Karpas-422 (cell line): Measurements from ENCODE around the gene C1QTNF1. TPM values are rescaled to one million over a fixed set of nuclear protein-coding genes. Genes with fewer than 3 reads are reported as not detected.

Experiments used
- DNase-seq: peaks from one replicate; pipeline ENCODE4 v3.0.0-alpha.2; 2015
- H2AFZ ChIP-seq: fragments of 200-600 bp; sonication (generic); 2 replicates; pipeline ENCODE4 v1.6.1; 2014; ENCODE audit warnings: antibody characterized with exemption, low read length, mixed read lengths
- H3K27ac ChIP-seq: fragments of 200-600 bp; sonication (generic); 2 replicates; pipeline ENCODE4 v1.5.1; 2014; ENCODE audit warnings: mild to moderate bottlenecking, low read length, moderate library complexity
- H3K27me3 ChIP-seq: fragments of 200-600 bp; sonication (generic); 2 replicates; pipeline ENCODE4 v1.6.1; 2014; ENCODE audit warnings: low read length, mixed read lengths
- H3K36me3 ChIP-seq: fragments of 200-600 bp; sonication (generic); 2 replicates; pipeline ENCODE4 v1.6.1; 2014; ENCODE audit warnings: low read length, mixed read lengths; ENCODE audit not compliant: insufficient read depth
- H3K4me1 ChIP-seq: fragments of 200-600 bp; sonication (generic); 2 replicates; pipeline ENCODE4 v1.6.1; 2014; ENCODE audit warnings: mild to moderate bottlenecking, low read length, mixed read lengths
- H3K4me2 ChIP-seq: fragments of 200-600 bp; sonication (generic); 2 replicates; pipeline ENCODE4 v1.6.1; 2014; ENCODE audit warnings: low read length, low read depth, mild to moderate bottlenecking; ENCODE audit not compliant: poor library complexity, severe bottlenecking
- H3K4me3 ChIP-seq: fragments of 200-600 bp; sonication (generic); 2 replicates; pipeline ENCODE4 v1.5.1; 2014; ENCODE audit warnings: mild to moderate bottlenecking, antibody characterized with exemption, low read length, mixed read lengths
- H3K79me2 ChIP-seq: fragments of 200-600 bp; sonication (generic); 2 replicates; pipeline ENCODE4 v1.6.1; 2014; ENCODE audit warnings: mild to moderate bottlenecking, low read length, mixed read lengths
- H3K9ac ChIP-seq: fragments of 200-600 bp; sonication (generic); 2 replicates; pipeline ENCODE4 v1.6.0; 2014; ENCODE audit warnings: low read length
- H3K9me2 ChIP-seq: fragments of 200-600 bp; sonication (generic), shearing (Covaris generic); replicated peaks from 2 replicates; pipeline ENCODE4 v1.6.0; 2014; ENCODE audit warnings: mild to moderate bottlenecking, low read length, moderate library complexity; ENCODE audit not compliant: insufficient read depth
- H3K9me3 ChIP-seq: fragments of 300-700, 200-600 bp; sonication (generic); 2 replicates; pipeline ENCODE4 v1.6.1; 2014; ENCODE audit warnings: low read length, mixed read lengths
- H4K20me1 ChIP-seq: fragments of 200-600 bp; sonication (generic); 2 replicates; pipeline ENCODE4 v1.6.1; 2014; ENCODE audit warnings: mild to moderate bottlenecking, antibody characterized with exemption, low read length, low read depth; ENCODE audit not compliant: insufficient read depth
- total RNA-seq: library from RNA; depleted of rRNA; stranded (reverse); fragments of >200 nt; shearing (Covaris generic); gene quantifications from 2 replicates; pipeline ENCODE4 v1.2.3, GENCODE V29; 2014; ENCODE audit warnings: low replicate concordance; rRNA removed

Gene C1QTNF1
- total RNA-seq, 1 experiment from 2014 or later, result not detected

DNA sequence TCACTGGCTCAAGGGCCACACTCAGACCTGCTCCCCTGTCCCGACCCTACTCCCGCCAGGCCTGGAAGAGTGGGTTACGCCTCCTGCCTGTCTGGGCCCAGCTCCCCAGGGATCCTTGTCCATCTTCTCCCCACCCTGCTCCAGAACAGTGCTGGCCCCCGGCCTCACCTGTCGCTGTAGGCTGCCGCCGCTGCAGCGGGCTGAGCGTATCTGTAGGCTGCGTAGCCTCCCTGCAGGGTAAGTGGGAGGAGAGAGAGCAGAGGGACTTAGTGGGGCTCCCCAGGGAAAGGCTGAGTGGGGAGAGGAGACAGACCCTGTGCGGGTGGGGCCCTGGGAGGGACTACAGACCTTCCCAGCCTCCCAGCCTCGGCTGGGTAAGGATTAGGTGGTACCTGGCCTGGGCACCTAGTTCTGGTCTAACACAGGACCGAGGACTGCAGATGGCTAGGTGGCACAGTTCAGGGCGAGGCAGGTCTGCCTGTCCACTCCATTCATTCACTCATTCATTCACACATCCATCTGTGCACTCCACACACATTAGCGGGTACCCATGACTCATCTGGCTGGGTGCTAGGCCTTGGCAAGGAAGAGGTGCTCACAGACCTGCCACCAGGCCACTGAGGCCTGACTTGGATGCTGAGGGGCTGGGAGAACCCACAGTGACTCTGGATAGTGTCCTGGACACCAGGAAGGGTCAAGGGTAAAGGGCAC lies 71.5 kb downstream of the C1QTNF1 start:
- Histone ChIP-seq H3K4me2 (no peak overlapping the region), H3K27me3 (no peaks in the 10 kb centered on the region)
- no peak for DNase-seq

GRCh38 chr17:79096477-79096876 lies 72.5 kb downstream of the C1QTNF1 start:
- Histone ChIP-seq H4K20me1 (no peaks in the 10 kb centered on the region), H3K36me3 (no peaks in the 10 kb centered on the region), H3K9ac (no peak overlapping the region), H3K27me3 (no peaks in the 10 kb centered on the region), H3K4me3 (no peak overlapping the region), H3K27ac (no peak overlapping the region), H3K9me2 (no peaks in the 10 kb centered on the region), H3K79me2 (no peaks in the 10 kb centered on the region), H3K9me3 (no peaks in the 10 kb centered on the region), H3K4me2 (no peak overlapping the region), H3K4me1 (no peaks in the 10 kb centered on the region), H2AFZ (no peak overlapping the region)
- no peak for DNase-seq

More for the DNA sequence above, 71.5 kb downstream of the C1QTNF1 start:
- no peak overlapping the region for H3K9ac ChIP-seq
- H4K20me1 ChIP-seq, result no peaks in the 10 kb centered on the region
- H3K79me2 ChIP-seq, result no peaks in the 10 kb centered on the region
- H3K4me1 ChIP-seq, result no peaks in the 10 kb centered on the region
- H3K36me3 ChIP-seq, result no peaks in the 10 kb centered on the region
- H3K9me3 ChIP-seq, result no peaks in the 10 kb centered on the region
- no peak overlapping the region for H3K27ac ChIP-seq
- no peak overlapping the region for H2AFZ ChIP-seq
- H3K9me2 ChIP-seq, result no peaks in the 10 kb centered on the region
- H3K4me3 ChIP-seq, result no peak overlapping the region

GRCh38 chr17:79097226-79098055 lies 73.5 kb downstream of the C1QTNF1 start:
- Histone ChIP-seq H3K9me3 (no peaks in the 10 kb centered on the region), H3K4me3 (no peak overlapping the region), H3K27ac (no peak overlapping the region), H3K4me2 (no peak overlapping the region), H3K79me2 (no peaks in the 10 kb centered on the region), H3K9ac (no peak overlapping the region), H3K9me2 (no peaks in the 10 kb centered on the region), H2AFZ (no peak overlapping the region), H3K36me3 (no peaks in the 10 kb centered on the region), H4K20me1 (no peaks in the 10 kb centered on the region), H3K4me1 (no peaks in the 10 kb centered on the region), H3K27me3 (no peaks in the 10 kb centered on the region)
- no peak for DNase-seq

DNA sequence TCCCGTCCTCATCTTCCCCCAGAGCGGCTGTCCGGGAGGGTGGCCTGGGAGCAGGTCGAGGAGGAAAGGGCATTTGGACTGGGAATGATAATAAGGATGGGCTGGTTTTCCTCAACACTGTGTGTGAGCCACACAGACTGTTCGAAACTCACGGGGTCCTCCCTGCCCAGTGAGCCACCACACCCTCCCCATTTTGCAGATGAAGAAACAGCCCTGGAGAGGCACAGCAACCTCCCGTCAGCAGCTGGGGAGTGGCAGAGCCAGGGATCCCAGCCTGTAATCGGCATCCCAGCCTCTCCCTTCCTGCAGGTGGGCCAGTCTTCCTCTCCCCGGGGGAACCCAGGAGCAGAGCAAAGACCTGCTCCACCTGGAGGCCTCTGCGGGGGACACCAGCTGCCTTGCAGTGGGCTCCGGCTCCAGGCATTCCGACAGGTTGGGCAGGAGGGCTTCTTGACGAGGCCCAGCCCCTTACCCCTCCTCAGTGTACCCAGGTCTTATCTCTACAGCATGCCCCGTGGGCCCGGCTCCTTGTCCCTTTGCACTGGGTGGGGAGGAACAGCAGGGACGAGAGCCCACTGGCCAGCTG lies 74.4 kb downstream of the C1QTNF1 start:
- Histone ChIP-seq H3K9me2 (no peaks in the 10 kb centered on the region), H3K4me1 (no peaks in the 10 kb centered on the region), H3K36me3 (no peaks in the 10 kb centered on the region), H3K27ac (no peak overlapping the region), H3K9ac (no peak overlapping the region), H4K20me1 (no peaks in the 10 kb centered on the region), H2AFZ (no peak overlapping the region), H3K27me3 (no peaks in the 10 kb centered on the region), H3K4me3 (no peak overlapping the region), H3K9me3 (no peaks in the 10 kb centered on the region), H3K79me2 (no peaks in the 10 kb centered on the region), H3K4me2 (no peak overlapping the region)
- no peak for DNase-seq

Other genes with a start within 250 kb of the C1QTNF1 start
- 9.6 and 15.8 TPM in 2 replicates for gene CYTH1, start 241.9 kb upstream of the C1QTNF1 start, total RNA-seq
- gene USP36, start 183.4 kb upstream of the C1QTNF1 start, total RNA-seq, result 28.4 and 29.6 TPM in 2 replicates
- gene CEP295NL, start 121.0 kb upstream of the C1QTNF1 start, total RNA-seq, result not detected in 2 replicates
- 0.07 TPM in 1 of 2 replicates, not detected in the other for gene TIMP2, start 98.8 kb upstream of the C1QTNF1 start, total RNA-seq
- 23.7 and 39.5 TPM in 2 replicates for gene LGALS3BP, start 44.2 kb upstream of the C1QTNF1 start, total RNA-seq
- gene CANT1, start 14.4 kb upstream of the C1QTNF1 start, total RNA-seq, result 22.7 and 27.6 TPM in 2 replicates
- 11.0 and 16.6 TPM in 2 replicates for gene ENGASE, start 50.7 kb downstream of the C1QTNF1 start, total RNA-seq